Measurements from ENCODE around the gene CXCL12. TPM values are rescaled to one million over a fixed set of nuclear protein-coding genes. Genes with fewer than 3 reads are reported as not detected.

Gene CXCL12
- total and polyA plus RNA-seq, 2 experiments from 2014 or later: 341 to 609 TPM

DNA sequence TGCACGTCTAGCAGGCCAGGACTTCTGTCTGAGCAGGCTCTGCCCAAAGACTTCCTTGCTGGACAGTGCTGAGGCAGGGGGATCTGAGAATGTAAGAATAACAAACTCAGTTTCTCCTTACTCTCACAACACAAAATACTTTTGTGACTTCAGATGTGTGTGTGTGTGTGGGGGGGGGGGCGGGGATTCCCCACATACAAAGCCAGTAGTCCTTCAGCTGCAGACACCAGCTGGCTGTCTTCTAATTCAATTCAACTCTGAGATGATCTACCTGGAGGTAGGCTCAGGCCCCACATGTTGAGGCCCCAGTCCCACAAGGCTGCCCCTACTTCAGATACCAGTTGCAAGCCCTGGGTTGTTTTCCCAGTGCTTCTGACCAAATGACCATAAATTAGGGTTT, 4.7 kb upstream of the CXCL12 start:
- H3K4me3 ChIP-seq: no peak overlapping the region
- 73 to 84% methylated on average over 2 of the region's 2 CpGs for WGBS, 2 experiments (ENCODE audit: low coverage in 1 of 2, low lambda C conversion rate in 2 of 2, missing lambda C conversion rate in 2 of 2)
- no peak overlapping the region for H3K9ac ChIP-seq

DNA sequence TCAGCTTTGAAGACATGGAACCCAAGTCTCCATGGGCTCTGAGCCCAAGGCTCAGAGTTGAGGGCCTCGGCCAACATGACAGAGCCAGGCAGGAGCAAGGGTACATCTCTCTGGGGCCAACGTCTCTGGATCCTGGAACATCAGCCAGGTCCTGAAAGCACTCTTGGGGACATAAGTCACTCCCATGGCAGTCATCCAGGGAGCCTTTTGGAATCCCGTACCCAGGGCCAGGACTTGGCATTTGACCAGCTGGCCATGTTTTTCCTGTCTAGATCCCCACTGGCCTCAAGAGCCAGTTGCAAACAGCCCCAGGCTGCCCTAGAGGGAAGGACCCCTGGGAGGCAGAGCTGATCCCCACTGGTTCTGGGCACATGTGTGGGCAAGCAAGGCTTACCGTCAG, 4.3 kb upstream of the CXCL12 start:
- no peak overlapping the region for H3K27ac ChIP-seq
- H3K79me2 ChIP-seq (ENCODE audit: insufficient read depth): peaks cover 11% of the 10 kb centered on the region
- no peak overlapping the region for H3K9ac ChIP-seq
- in situ Hi-C loops (cut with MboI): loop anchor here (10.0 kb wide), 3 partner anchors 204 to 466 kb away; no protein-coding TSS in a partner anchor
- 0 out of 2 replicates have a peak, but pooled peaks cover 8% of the 10 kb centered on the region for H3K4me1 ChIP-seq (ENCODE audit: insufficient read depth)
- 0 out of 2 replicates have a peak, but pooled peaks cover 4% of the 10 kb centered on the region for H3F3A ChIP-seq (ENCODE audit: insufficient read depth)
- H3K9me3 ChIP-seq (ENCODE audit: low read depth): no peaks in the 10 kb centered on the region
- H3K36me3 ChIP-seq (ENCODE audit: low read depth): no peaks in the 10 kb centered on the region
- H3K4me2 ChIP-seq (ENCODE audit: unreplicated experiment): no peak overlapping the region
- H3K4me3 ChIP-seq: no peak overlapping the region
- H4K20me1 ChIP-seq (ENCODE audit: insufficient read depth): no peaks in the 10 kb centered on the region
- WGBS, 2 experiments (ENCODE audit: low coverage in 1 of 2, low lambda C conversion rate in 2 of 2, missing lambda C conversion rate in 2 of 2): 33 to 57% methylated on average over 4 of the region's 4 CpGs
- H3K27me3 ChIP-seq (replicated peaks; ENCODE audit: insufficient read depth): no peaks in the 10 kb centered on the region
- H3K9me2 ChIP-seq (ENCODE audit: insufficient read depth): no peaks in the 10 kb centered on the region
- DNase-seq: no peak
- TF ChIP-seq EZH2phosphoT487 (IDR thresholded peaks at IDR 0.05; ENCODE audit: insufficient read depth, low read depth): no peak
- TF ChIP-seq EZH2 (IDR thresholded peaks at IDR 0.05; ENCODE audit: insufficient read depth, poor library complexity, severe bottlenecking): no peak
- H2AFZ ChIP-seq: no peak overlapping the region

More for the DNA sequence above, 4.7 kb upstream of the CXCL12 start:
- Histone ChIP-seq H3K27me3 (replicated peaks; ENCODE audit: insufficient read depth) (no peaks in the 10 kb centered on the region), H3F3A (ENCODE audit: insufficient read depth) (0 out of 2 replicates have a peak, but pooled peaks cover 4% of the 10 kb centered on the region), H3K27ac (no peak overlapping the region), H3K9me2 (ENCODE audit: insufficient read depth) (no peaks in the 10 kb centered on the region), H2AFZ (no peak overlapping the region), H3K4me1 (ENCODE audit: insufficient read depth) (0 out of 2 replicates have a peak, but pooled peaks cover 8% of the 10 kb centered on the region), H3K79me2 (ENCODE audit: insufficient read depth) (peaks cover 6% of the 10 kb centered on the region), H3K9me3 (ENCODE audit: low read depth) (no peaks in the 10 kb centered on the region), H3K36me3 (ENCODE audit: low read depth) (no peaks in the 10 kb centered on the region), H4K20me1 (ENCODE audit: insufficient read depth) (no peaks in the 10 kb centered on the region), H3K4me2 (ENCODE audit: unreplicated experiment) (no peak overlapping the region)
- TF ChIP-seq EZH2 (IDR thresholded peaks at IDR 0.05; ENCODE audit: insufficient read depth, poor library complexity, severe bottlenecking): no peak
- TF ChIP-seq EZH2phosphoT487 (IDR thresholded peaks at IDR 0.05; ENCODE audit: insufficient read depth, low read depth): no peak
- in situ Hi-C loops (cut with MboI): loop anchor here (10.0 kb wide), 3 partner anchors 205 to 465 kb away; no protein-coding TSS in a partner anchor
- DNase-seq: no peak

DNA sequence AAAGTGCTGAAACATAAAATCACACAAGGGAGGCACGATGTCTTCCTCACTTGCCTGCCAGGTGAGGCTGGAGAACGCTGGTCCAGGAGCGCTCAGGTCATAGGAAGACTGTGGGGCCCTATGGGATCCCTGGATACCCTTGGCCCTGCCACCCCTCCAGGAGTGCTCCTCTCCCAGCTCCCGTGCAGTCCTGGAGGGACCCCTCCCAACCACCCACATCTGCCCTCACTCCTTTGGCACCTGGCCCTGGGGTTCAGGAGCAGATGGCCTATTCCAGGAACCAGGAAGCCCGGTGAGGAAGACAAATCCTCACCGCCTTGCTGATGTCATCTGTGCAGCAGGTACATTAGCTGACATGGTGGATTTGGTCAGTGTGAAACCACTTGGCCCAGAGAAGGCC, 3.7 kb upstream of the CXCL12 start:
- Histone ChIP-seq H3K4me3 (no peak overlapping the region), H3F3A (ENCODE audit: insufficient read depth) (0 out of 2 replicates have a peak, but pooled peaks cover 4% of the 10 kb centered on the region), H3K27ac (no peak overlapping the region), H3K79me2 (ENCODE audit: insufficient read depth) (peaks cover 16% of the 10 kb centered on the region), H3K9me3 (ENCODE audit: low read depth) (no peaks in the 10 kb centered on the region), H3K9me2 (ENCODE audit: insufficient read depth) (no peaks in the 10 kb centered on the region), H2AFZ (no peak overlapping the region), H3K4me2 (ENCODE audit: unreplicated experiment) (no peak overlapping the region), H3K9ac (no peak overlapping the region), H4K20me1 (ENCODE audit: insufficient read depth) (no peaks in the 10 kb centered on the region), H3K36me3 (ENCODE audit: low read depth) (no peaks in the 10 kb centered on the region), H3K27me3 (replicated peaks; ENCODE audit: insufficient read depth) (no peaks in the 10 kb centered on the region), H3K4me1 (ENCODE audit: insufficient read depth) (0 out of 2 replicates have a peak, but pooled peaks cover 8% of the 10 kb centered on the region)
- no peak for DNase-seq
- WGBS, 2 experiments (ENCODE audit: low coverage in 1 of 2, low lambda C conversion rate in 2 of 2, missing lambda C conversion rate in 2 of 2): 85 to 89% methylated on average over 6 of the region's 6 CpGs
- in situ Hi-C loops (cut with MboI): loop anchor here (10.0 kb wide), 3 partner anchors 204 to 466 kb away; no protein-coding TSS in a partner anchor
- no peak for TF ChIP-seq EZH2 (IDR thresholded peaks at IDR 0.05; ENCODE audit: insufficient read depth, poor library complexity, severe bottlenecking)
- no peak for TF ChIP-seq EZH2phosphoT487 (IDR thresholded peaks at IDR 0.05; ENCODE audit: insufficient read depth, low read depth)

DNA sequence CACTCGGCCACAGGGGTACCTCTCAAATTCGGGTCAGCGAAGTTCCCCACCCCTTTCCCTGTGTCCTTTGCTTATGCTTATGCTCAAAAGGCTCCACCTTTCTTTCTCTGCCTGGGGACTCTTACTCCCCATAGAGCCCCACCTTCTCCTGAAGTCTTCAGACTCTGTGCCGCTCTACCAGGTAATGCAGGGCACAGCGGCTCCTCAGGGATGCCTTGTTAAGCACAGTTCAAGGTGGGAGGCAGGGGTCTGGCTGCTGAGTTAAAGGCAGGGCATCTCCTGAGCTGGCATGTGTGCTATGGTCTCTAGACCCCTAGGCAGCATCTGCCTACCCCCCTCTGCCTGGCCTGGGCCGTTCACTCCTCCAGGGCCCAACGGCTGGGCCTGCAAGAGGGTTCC, 3.0 kb upstream of the CXCL12 start:
- H3F3A ChIP-seq (ENCODE audit: insufficient read depth): 0 out of 2 replicates have a peak, but pooled peaks cover 4% of the 10 kb centered on the region
- H3K79me2 ChIP-seq (ENCODE audit: insufficient read depth): peaks cover 24% of the 10 kb centered on the region
- H3K9me2 ChIP-seq (ENCODE audit: insufficient read depth): no peaks in the 10 kb centered on the region
- H3K27me3 ChIP-seq (replicated peaks; ENCODE audit: insufficient read depth): no peaks in the 10 kb centered on the region
- in situ Hi-C loops (cut with MboI): loop anchor here (10.0 kb wide), 3 partner anchors 203 to 467 kb away; no protein-coding TSS in a partner anchor
- 97% methylated on average over 7 of the region's 7 CpGs for WGBS, 2 experiments (ENCODE audit: low coverage in 1 of 2, low lambda C conversion rate in 2 of 2, missing lambda C conversion rate in 2 of 2)
- H3K4me1 ChIP-seq (ENCODE audit: insufficient read depth): peaks cover 9% of the 10 kb centered on the region; the same call in 1 of the 2 replicates
- no peaks in the 10 kb centered on the region for H4K20me1 ChIP-seq (ENCODE audit: insufficient read depth)
- no peak overlapping the region for H3K9ac ChIP-seq
- no peak overlapping the region for H3K4me3 ChIP-seq
- no peak overlapping the region for H2AFZ ChIP-seq
- H3K36me3 ChIP-seq (ENCODE audit: low read depth): no peaks in the 10 kb centered on the region
- H3K4me2 ChIP-seq (ENCODE audit: unreplicated experiment): no peak overlapping the region
- DNase-seq: no peak
- H3K27ac ChIP-seq: no peak overlapping the region
- no peaks in the 10 kb centered on the region for H3K9me3 ChIP-seq (ENCODE audit: low read depth)
- no peak for TF ChIP-seq EZH2 (IDR thresholded peaks at IDR 0.05; ENCODE audit: insufficient read depth, poor library complexity, severe bottlenecking)
- TF ChIP-seq EZH2phosphoT487 (IDR thresholded peaks at IDR 0.05; ENCODE audit: insufficient read depth, low read depth): no peak
